Activated naive CD8-positive, alpha-beta T cell treated with anti-CD3 and anti-CD28 coated beads, Interleukin-2, amount 50 U/mL, for 16 hours (primary cell): ENCODE data around the gene ALG14.
"Not testable (repeated sequence)": the region's sequence is repeated elsewhere in the genome, so short reads cannot be mapped to it uniquely, and the experiment has no call there.

Source experiments
- DNase-seq: peaks from one replicate; pipeline ENCODE4 v3.0.0-alpha.2; 2020; ENCODE audit warnings: low read depth, low spot score

Gene ALG14

GRCh38 chr1:94955767-94956632, 116.8 kb downstream of the ALG14 start:
- DNase-seq: no peak

- DNase-seq: no peak
Observed at GRCh38 chr1:94954263-94955220, 118.2 kb downstream of the ALG14 start.

GRCh38 chr1:94953746-94954145, 119.0 kb downstream of the ALG14 start:
- no peak for DNase-seq

- DNase-seq: no peak
Observed at GRCh38 chr1:94953107-94953506, 119.6 kb downstream of the ALG14 start.

GRCh38 chr1:94952539-94952938, 120.2 kb downstream of the ALG14 start:
- DNase-seq: no peak

- no peak for DNase-seq
Observed at GRCh38 chr1:94951509-94952208, 121.1 kb downstream of the ALG14 start.

GRCh38 chr1:94951046-94951445, 121.7 kb downstream of the ALG14 start:
- DNase-seq: no peak

- DNase-seq: no peak
Observed at GRCh38 chr1:94949681-94950661, 122.8 kb downstream of the ALG14 start.

- DNase-seq: no peak
Observed at GRCh38 chr1:94947437-94947836, 125.3 kb downstream of the ALG14 start.

GRCh38 chr1:94946886-94947285, 125.9 kb downstream of the ALG14 start:
- no peak for DNase-seq

- DNase-seq: no peak
Observed at GRCh38 chr1:94942171-94943128, 130.3 kb downstream of the ALG14 start.

GRCh38 chr1:94941480-94941879, 131.3 kb downstream of the ALG14 start:
- DNase-seq: not testable (repeated sequence)

GRCh38 chr1:94940738-94941137, 132.0 kb downstream of the ALG14 start:
- no peak for DNase-seq

- DNase-seq: no peak
Observed at GRCh38 chr1:94937820-94938219, 134.9 kb downstream of the ALG14 start.

- DNase-seq: no peak
Observed at GRCh38 chr1:94936861-94937620, 135.7 kb downstream of the ALG14 start.

GRCh38 chr1:94935476-94935875, 137.3 kb downstream of the ALG14 start:
- DNase-seq: no peak

- no peak for DNase-seq
Observed at GRCh38 chr1:94935034-94935433, 137.7 kb downstream of the ALG14 start.

GRCh38 chr1:94934551-94934950, 138.2 kb downstream of the ALG14 start:
- no peak for DNase-seq
